HPDE6-E6E7 (cell line): Measurements from ENCODE around the gene B3GNT8.
A peak's percentile ranks its signal among the peaks of the same experiment; 100 is the strongest.
"Not testable (repeated sequence)": the region's sequence is repeated elsewhere in the genome, so short reads cannot be mapped to it uniquely, and the experiment has no call there.

ENCODE experiments used
- DNase-seq: peaks from one replicate; pipeline ENCODE4 v3.0.0; 2011; ENCODE audit warnings: missing footprints; ENCODE audit errors: extremely low spot score

The B3GNT8 gene

DNA sequence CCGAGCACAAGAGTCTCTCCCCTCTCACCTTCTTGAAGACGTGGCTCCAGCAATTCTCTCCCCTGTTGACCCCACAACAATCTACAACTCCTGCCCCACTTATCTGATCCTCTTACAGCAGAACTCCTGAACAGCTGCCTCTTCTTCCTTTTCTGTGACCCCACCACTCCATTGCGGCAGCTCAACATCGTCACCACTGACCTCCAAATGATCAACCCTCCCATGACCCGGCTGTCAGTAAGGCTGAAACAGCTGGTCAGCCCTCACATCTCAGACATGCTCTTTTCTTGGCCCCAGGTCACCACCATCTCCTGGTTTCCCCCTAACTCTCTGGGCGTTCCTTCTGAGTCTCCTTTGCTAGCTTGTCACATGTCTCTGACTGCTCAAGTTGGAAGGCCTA is 31.8 kb downstream of the B3GNT8 start:
- no peak for DNase-seq

DNA sequence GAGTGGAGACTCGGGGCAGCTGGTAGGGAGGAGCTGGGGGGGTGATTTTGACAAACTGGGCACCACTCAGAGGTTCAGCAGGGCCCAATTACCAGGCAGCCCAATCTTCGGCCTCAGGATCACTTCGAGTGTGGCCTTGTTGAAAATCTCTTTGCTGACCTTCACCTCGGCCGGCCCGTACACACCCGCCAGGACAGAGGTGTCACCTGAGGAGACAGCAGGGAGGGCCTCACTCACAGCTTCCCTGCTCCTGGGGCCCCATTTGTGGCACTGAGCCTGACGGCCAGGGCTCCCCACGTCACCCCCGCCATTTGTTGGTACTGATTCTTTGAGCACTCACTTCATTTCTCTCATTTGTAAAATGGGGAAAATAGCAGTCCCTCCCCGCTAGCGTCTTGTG is 34.4 kb downstream of the B3GNT8 start:
- DNase-seq, result no peak

DNA sequence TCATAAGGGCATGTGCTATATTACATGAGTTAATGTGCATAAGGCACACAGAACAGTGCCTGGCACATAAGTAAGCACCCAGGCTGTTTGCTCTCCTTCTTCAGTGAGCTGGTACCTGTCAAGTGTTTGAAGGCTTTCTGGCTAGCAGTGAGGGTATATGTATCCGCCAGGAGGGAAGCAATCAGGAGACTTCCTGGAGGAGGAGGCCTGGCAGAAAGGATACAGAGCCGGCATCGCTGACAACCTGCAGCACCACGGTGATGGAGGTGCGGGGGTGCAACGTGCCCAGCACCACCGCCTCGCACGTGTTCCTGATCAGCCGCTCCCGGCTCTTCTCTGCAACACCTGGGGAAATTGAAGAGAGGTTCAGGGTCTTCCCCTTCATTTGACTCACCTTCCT is 35.6 kb downstream of the B3GNT8 start:
- DNase-seq, result no peak

DNA sequence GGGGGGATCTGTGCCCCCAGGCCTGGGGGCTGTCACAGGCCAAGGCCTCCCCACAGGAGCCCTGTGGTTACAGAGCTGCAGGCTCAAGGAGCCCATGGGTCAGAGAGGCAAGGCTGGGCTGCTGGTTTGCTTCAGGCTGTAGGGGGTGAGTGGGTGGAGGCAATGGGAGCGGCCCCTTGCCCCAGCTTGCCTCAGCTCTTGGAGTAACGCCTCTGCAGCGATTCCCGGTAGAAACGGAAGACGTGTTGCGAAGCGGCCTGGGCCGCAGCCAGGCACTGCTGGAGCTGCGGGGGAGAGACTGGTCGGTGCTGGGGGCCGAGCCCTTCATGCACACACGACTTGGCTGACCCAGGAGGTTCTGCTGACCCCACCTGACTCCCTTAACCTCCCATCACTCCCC is 40.7 kb downstream of the B3GNT8 start:
- peak; percentile 40 for DNase-seq

DNA sequence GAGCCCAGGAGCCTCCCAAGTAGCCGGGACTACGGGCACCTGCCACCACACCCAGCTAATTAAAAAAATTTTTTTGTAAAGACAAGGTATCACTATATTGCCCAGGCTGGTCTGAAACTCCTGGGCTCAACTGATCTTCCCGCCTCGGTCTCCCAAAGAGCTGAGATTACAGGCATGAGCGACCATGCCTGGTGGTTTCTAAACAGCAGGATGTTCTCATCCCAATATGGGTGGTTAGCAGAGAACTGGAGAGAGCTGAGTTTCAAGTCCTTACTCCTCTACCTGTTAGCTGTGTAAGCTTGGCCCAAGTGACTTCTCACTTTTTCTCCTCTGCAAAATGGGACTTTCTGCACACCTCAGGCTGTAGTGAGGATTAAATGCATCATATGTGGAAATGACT is 42.8 kb downstream of the B3GNT8 start:
- no peak for DNase-seq

DNA sequence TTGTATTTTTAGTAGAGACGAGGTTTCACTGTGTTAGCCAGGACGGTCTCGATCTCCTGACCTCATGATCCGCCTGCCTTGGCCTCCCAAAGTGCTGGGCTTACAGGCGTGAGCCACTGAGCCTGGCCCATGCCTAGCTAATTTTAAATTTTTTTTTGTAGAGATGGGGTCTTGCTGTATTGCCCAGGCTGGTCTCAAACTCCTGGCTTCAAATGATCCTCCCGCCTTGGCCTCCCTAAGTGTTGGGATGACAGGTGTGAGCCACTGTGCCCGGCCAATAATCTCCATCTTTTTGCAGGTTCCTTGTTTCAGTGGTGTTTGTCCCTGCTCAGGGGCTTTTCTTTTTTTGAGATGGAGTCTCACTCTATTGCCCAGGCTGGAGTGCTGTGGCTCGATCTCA is 45.6 kb downstream of the B3GNT8 start:
- not testable (repeated sequence) for DNase-seq

DNA sequence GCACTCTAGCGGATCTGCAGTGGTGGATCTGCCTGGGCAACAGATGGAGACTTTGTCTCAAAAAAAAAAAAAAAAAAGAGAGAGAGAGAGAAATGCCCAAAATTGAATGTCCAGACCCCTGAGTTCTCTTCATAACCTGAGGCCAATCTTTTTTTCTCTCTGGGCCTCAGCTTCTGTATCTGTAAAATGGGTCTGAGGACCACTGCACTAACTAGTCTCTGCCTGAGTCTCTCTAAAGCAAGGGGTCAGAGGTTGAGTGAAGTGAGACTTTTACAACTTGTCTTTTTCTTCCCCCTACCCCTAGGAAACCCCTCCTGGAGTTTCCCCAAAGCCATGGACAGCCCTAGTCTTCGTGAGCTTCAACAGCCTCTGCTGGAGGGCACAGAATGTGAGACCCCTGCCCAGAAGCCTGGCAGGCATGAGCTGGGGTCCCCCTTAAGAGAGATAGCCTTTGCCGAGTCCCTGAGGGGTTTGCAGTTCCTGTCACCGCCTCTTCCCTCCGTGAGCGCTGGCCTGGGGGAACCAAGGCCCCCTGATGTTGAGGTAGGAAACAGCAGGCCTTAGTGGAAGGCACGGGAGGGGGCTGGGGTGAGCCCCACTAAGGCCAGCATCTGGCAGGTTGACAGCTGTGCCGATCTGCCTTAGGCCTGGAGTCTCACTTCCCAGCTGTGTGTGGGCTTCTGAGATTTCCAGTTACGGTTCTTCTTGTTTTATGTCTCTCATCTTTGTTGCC is 49.0 kb downstream of the B3GNT8 start:
- DNase-seq, result no peak

DNA sequence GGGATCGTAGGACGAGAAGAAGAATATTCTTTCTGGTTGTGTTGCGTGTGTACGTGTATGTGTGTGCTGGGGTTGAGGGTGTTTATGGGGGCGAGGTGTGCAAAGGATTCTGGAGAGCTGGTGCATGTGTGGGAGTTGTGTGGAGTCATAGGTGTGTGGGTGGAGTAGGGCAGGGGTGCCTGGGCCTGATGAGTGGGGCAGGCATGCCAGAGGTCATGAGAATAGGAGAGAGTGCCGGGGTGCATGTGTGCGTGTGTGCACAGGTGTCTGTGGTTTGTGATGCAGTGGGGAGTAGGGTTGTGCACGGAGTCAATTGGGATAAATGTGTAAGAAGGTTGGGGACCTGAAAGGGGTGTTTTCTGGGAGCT is 50.2 kb downstream of the B3GNT8 start:
- no peak for DNase-seq

DNA sequence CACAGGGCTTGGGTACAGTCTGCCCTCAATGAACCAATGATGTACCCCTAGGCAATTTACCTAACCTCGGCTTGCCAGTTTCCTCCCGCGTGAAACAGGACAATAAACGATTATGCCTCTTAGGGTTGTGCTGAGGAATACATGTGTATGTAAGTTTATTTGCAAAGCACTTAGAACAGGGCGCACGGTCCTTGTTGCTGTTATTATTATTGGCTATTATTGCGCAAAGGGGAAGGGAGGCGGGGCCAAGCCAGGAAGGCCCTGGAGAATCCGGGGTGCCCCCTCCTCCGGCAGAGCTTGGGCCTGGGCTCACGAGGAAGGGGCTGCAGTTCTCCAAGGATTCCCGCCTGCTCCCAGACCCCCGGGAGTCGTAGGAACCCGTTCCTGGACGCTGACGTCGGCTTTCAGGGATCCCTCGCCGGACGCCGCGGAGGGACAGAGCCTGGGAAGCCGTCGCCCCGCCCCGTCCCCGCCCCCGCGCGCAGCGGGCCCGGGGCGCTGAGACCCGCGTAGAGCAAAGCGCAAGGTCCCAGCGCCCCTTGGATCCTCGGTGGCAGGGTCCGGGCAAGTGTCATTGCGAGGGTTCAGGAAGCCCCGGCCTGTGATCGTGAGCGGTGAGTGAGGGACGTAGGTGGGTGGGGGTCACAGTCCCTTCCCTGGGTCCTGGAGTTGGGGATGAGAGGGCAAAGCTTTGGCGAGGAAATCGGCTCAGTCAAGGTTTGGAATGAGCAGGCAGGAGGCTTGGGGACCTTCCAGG is 50.8 kb downstream of the B3GNT8 start, which contains the start of gene TMEM91:
TMEM91 (plus strand) TSS at position 293 of the 757 bp plus-strand sequence. CDS start 1,777 bp downstream, outside the sequence.
- DNase-seq, result no peak
